ENCODE results near the gene IRF8. TPM values are rescaled to one million over a fixed set of nuclear protein-coding genes. Genes with fewer than 3 reads are reported as not detected.

Gene IRF8
- polyA plus RNA-seq, 3 donors from 2014 or later: 69.7 to 92.8 (median 73.6) TPM

- peak overlapping the region; percentile 60 to 76 (median 62) for H3K4me3 Mint-ChIP-seq
- H3K9me3 Mint-ChIP-seq: no peaks in the 10 kb centered on the region
- H3K27me3 Mint-ChIP-seq (ENCODE audit: low read depth in 3 of 3): peaks cover 2 to 7% (median 3%) of the 10 kb centered on the region in 3 donors
- peak overlapping the region; percentile 48 to 92 (median 83) for H3K27ac Mint-ChIP-seq
- no peak for DNase-seq
- H3K36me3 Mint-ChIP-seq: peaks cover 14 to 63% (median 30%) of the 10 kb centered on the region in 3 donors
- H3K4me1 Mint-ChIP-seq: peaks cover 77 to 95% of the 10 kb centered on the region in 2 donors
Observed at GRCh38 chr16:85915125-85915845, 16.3 kb downstream of the IRF8 start.

GRCh38 chr16:85916141-85916890 is 17.4 kb downstream of the IRF8 start:
- Mint-ChIP-seq H3K27me3 (ENCODE audit: low read depth in 3 of 3) (peaks cover 2 to 7% (median 3%) of the 10 kb centered on the region in 3 donors), H3K9me3 (no peaks in the 10 kb centered on the region), H3K4me3 (peak overlapping the region; percentile 63 to 80 (median 69)), H3K36me3 (peaks cover 18 to 63% (median 29%) of the 10 kb centered on the region in 3 donors), H3K4me1 (peaks cover 73 to 95% of the 10 kb centered on the region in 2 donors), H3K27ac (peak overlapping the region; percentile 78 to 93 (median 87))
- peak; percentile 67 to 74 (median 71) for DNase-seq

- Mint-ChIP-seq H3K27me3 (ENCODE audit: low read depth in 3 of 3) (peaks cover 2 to 7% (median 3%) of the 10 kb centered on the region in 3 donors), H3K4me1 (peaks cover 73 to 89% of the 10 kb centered on the region in 2 donors), H3K9me3 (no peaks in the 10 kb centered on the region), H3K36me3 (peaks cover 20 to 62% (median 30%) of the 10 kb centered on the region in 3 donors), H3K27ac (peak overlapping the region; percentile 78 to 93 (median 87)), H3K4me3 (peak overlapping the region in 4 of 5 donors; percentile 63 to 80 (median 74))
- DNase-seq: no peak
Observed at GRCh38 chr16:85917012-85917411, 18.1 kb downstream of the IRF8 start.

GRCh38 chr16:85917959-85918358 is 19.0 kb downstream of the IRF8 start:
- DNase-seq: no peak
- peak overlapping the region in 4 of 5 donors; percentile 18 to 46 (median 30) for H3K4me3 Mint-ChIP-seq
- no peaks in the 10 kb centered on the region for H3K9me3 Mint-ChIP-seq
- peaks cover 65 to 79% of the 10 kb centered on the region in 2 donors for H3K4me1 Mint-ChIP-seq
- peak overlapping the region in 4 of 6 donors; percentile 43 to 70 (median 59) for H3K27ac Mint-ChIP-seq
- peaks cover 20 to 54% (median 30%) of the 10 kb centered on the region in 3 donors for H3K36me3 Mint-ChIP-seq
- peaks cover 2 to 7% (median 3%) of the 10 kb centered on the region in 3 donors for H3K27me3 Mint-ChIP-seq (ENCODE audit: low read depth in 3 of 3)

- H3K4me3 Mint-ChIP-seq: peak overlapping the region in 3 of 5 donors; percentile 4 to 46 (median 18)
- peaks cover 60 to 75% of the 10 kb centered on the region in 2 donors for H3K4me1 Mint-ChIP-seq
- peaks cover 20 to 51% (median 31%) of the 10 kb centered on the region in 3 donors for H3K36me3 Mint-ChIP-seq
- DNase-seq: no peak
- H3K9me3 Mint-ChIP-seq: no peaks in the 10 kb centered on the region
- peaks cover 2 to 7% (median 3%) of the 10 kb centered on the region in 3 donors for H3K27me3 Mint-ChIP-seq (ENCODE audit: low read depth in 3 of 3)
- H3K27ac Mint-ChIP-seq: peak overlapping the region in 1 of 6 donors; percentile 70
Observed at GRCh38 chr16:85918436-85918835, 19.5 kb downstream of the IRF8 start.

- H3K27ac Mint-ChIP-seq: peak overlapping the region; percentile 61 to 88 (median 74)
- H3K36me3 Mint-ChIP-seq: peaks cover 20 to 51% (median 30%) of the 10 kb centered on the region in 3 donors
- peak overlapping the region; percentile 4 to 53 (median 16) for H3K4me3 Mint-ChIP-seq
- H3K4me1 Mint-ChIP-seq: peaks cover 51 to 63% of the 10 kb centered on the region in 2 donors
- H3K27me3 Mint-ChIP-seq (ENCODE audit: low read depth in 3 of 3): peaks cover 2 to 9% (median 6%) of the 10 kb centered on the region in 3 donors
- no peaks in the 10 kb centered on the region for H3K9me3 Mint-ChIP-seq
- peak in 2 of 3 donors; percentile 44 to 47 for DNase-seq
Observed at GRCh38 chr16:85919271-85920267, 20.6 kb downstream of the IRF8 start.

- Mint-ChIP-seq H3K9me3 (no peaks in the 10 kb centered on the region), H3K27ac (peak overlapping the region in 2 of 6 donors; percentile 40 to 70), H3K36me3 (peaks cover 20 to 51% (median 30%) of the 10 kb centered on the region in 3 donors), H3K27me3 (ENCODE audit: low read depth in 3 of 3) (peaks cover 2 to 9% (median 6%) of the 10 kb centered on the region in 3 donors), H3K4me1 (peaks cover 36 to 49% of the 10 kb centered on the region in 2 donors), H3K4me3 (no peak overlapping the region)
- DNase-seq: no peak
Observed at GRCh38 chr16:85921026-85921425, 22.1 kb downstream of the IRF8 start.

- H3K4me3 Mint-ChIP-seq: no peak overlapping the region
- no peak for DNase-seq
- peaks cover 23 to 35% of the 10 kb centered on the region in 2 donors for H3K4me1 Mint-ChIP-seq
- H3K9me3 Mint-ChIP-seq: peaks cover 0 to 2% (median 0%) of the 10 kb centered on the region in 6 donors
- H3K27ac Mint-ChIP-seq: peak overlapping the region in 1 of 6 donors; percentile 77
- peaks cover 18 to 35% (median 20%) of the 10 kb centered on the region in 3 donors for H3K36me3 Mint-ChIP-seq
- peaks cover 4 to 7% (median 5%) of the 10 kb centered on the region in 3 donors for H3K27me3 Mint-ChIP-seq (ENCODE audit: low read depth in 3 of 3)
Observed at GRCh38 chr16:85923153-85924021, 24.4 kb downstream of the IRF8 start.

- H3K27me3 Mint-ChIP-seq (ENCODE audit: low read depth in 3 of 3): peaks cover 4 to 5% (median 5%) of the 10 kb centered on the region in 3 donors
- peaks cover 12 to 28% of the 10 kb centered on the region in 2 donors for H3K4me1 Mint-ChIP-seq
- peaks cover 12 to 27% (median 15%) of the 10 kb centered on the region in 3 donors for H3K36me3 Mint-ChIP-seq
- H3K27ac Mint-ChIP-seq: no peak overlapping the region
- H3K4me3 Mint-ChIP-seq: no peak overlapping the region
- DNase-seq: no peak
- H3K9me3 Mint-ChIP-seq: peaks cover 0 to 2% (median 0%) of the 10 kb centered on the region in 6 donors
Observed at GRCh38 chr16:85924675-85925074, 25.7 kb downstream of the IRF8 start.

- peaks cover 17 to 18% of the 10 kb centered on the region in 2 donors for H3K4me1 Mint-ChIP-seq
- H3K27ac Mint-ChIP-seq: no peak overlapping the region
- H3K4me3 Mint-ChIP-seq: no peak overlapping the region
- no peak for DNase-seq
- peaks cover 4 to 7% (median 5%) of the 10 kb centered on the region in 3 donors for H3K27me3 Mint-ChIP-seq (ENCODE audit: low read depth in 3 of 3)
- peaks cover 0 to 2% (median 0%) of the 10 kb centered on the region in 6 donors for H3K9me3 Mint-ChIP-seq
- peaks cover 2 to 12% (median 7%) of the 10 kb centered on the region in 3 donors for H3K36me3 Mint-ChIP-seq
Observed at GRCh38 chr16:85926370-85926769, 27.4 kb downstream of the IRF8 start.

GRCh38 chr16:85927371-85927770 is 28.4 kb downstream of the IRF8 start:
- peaks cover 0 to 5% (median 5%) of the 10 kb centered on the region in 3 donors for H3K36me3 Mint-ChIP-seq
- H3K4me3 Mint-ChIP-seq: peak overlapping the region in 1 of 5 donors; percentile 10
- peaks cover 4 to 9% (median 5%) of the 10 kb centered on the region in 3 donors for H3K27me3 Mint-ChIP-seq (ENCODE audit: low read depth in 3 of 3)
- H3K27ac Mint-ChIP-seq: no peak overlapping the region
- no peak for DNase-seq
- H3K9me3 Mint-ChIP-seq: peaks cover 0 to 2% (median 0%) of the 10 kb centered on the region in 6 donors
- peaks cover 16 to 20% of the 10 kb centered on the region in 2 donors for H3K4me1 Mint-ChIP-seq

- Mint-ChIP-seq H3K4me1 (peaks cover 17 to 21% of the 10 kb centered on the region in 2 donors), H3K9me3 (peaks cover 0 to 2% (median 0%) of the 10 kb centered on the region in 6 donors), H3K36me3 (peaks cover 0 to 5% (median 5%) of the 10 kb centered on the region in 3 donors), H3K27me3 (ENCODE audit: low read depth in 3 of 3) (peaks cover 4 to 9% (median 5%) of the 10 kb centered on the region in 3 donors), H3K27ac (no peak overlapping the region), H3K4me3 (no peak overlapping the region)
- no peak for DNase-seq
Observed at GRCh38 chr16:85927959-85928358, 29.0 kb downstream of the IRF8 start.

All from immature natural killer cell (primary cell).